ENCODE data around the gene F11. TPM values are rescaled to one million over a fixed set of nuclear protein-coding genes. Genes with fewer than 3 reads are reported as not detected.
"Not testable (repeated sequence)": the region's sequence is repeated elsewhere in the genome, so short reads cannot be mapped to it uniquely, and the experiment has no call there.

The F11 gene
- total RNA-seq (2014; rRNA removed; shearing (Covaris generic)) = not detected in 2 replicates

DNA sequence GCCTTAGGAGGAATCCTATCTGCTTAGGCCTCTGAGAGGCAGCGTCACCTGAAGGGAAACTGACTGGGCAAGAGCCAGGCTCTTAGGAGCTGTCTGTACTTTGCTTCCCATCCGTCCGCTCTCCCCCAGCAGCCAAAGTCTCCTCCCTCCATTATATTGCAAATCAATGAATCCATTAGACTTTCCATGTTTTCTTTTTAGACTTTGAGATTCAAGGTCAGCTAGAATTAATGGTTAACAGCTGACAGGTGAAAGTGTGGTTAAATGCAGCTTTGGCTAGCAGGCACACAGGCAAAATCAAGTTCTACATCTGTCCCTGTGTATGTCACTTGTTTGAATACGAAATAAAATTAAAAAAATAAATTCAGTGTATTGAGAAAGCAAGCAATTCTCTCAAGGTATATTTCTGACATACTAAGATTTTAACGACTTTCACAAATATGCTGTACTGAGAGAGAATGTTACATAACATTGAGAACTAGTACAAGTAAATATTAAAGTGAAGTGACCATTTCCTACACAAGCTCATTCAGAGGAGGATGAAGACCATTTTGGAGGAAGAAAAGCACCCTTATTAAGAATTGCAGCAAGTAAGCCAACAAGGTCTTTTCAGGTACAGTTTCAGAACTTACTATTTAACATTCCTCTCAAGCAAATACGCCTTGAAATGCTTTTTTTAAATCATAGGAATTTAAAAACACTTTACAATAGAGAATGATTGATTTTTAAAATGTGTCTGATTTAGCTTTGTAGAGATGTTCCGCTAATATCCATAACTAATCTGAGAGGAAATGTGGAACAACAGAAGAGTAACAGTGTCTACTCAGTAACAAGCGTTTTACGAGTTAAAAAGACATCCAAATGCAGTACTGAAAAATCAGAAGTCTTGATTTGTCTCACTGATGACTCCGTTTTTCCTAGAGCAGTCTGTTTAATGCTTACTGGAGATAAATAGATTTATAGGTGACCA lies at the start of gene F11:
TSS of gene F11 (plus strand) at position 507 of the 970 bp plus-strand sequence. CDS start 948 bp downstream, outside the sequence.
- DNase-seq (ENCODE audit: low spot score) = no peak

DNA sequence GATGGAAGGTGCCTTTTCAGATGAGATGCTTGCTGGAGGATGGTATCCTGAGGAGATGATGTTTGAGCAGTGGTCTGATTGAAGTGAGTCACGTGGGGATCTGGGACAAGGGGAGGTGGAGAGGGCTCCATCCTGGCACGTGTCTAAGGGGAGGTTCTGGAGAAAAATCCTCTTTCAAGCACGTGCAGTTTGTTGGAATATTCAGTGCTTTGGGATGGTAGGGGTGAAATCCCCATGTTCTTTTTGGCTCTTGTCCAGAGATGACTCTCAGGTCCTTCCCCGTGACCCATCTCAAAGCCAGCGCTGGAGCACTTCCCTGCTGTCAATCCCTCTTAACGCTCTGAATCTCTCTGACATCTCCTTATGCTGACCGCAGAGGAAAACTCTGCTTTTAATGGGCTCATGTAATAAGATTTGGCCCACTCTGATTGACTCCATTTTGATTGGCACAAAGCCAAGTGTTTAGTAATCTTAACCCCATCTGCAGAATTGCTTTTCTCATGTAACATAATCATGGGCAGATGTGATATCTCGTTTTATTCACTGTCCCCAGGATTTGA lies 49.4 kb upstream of the F11 start:
- DNase-seq (ENCODE audit: low spot score) = no peak

DNA sequence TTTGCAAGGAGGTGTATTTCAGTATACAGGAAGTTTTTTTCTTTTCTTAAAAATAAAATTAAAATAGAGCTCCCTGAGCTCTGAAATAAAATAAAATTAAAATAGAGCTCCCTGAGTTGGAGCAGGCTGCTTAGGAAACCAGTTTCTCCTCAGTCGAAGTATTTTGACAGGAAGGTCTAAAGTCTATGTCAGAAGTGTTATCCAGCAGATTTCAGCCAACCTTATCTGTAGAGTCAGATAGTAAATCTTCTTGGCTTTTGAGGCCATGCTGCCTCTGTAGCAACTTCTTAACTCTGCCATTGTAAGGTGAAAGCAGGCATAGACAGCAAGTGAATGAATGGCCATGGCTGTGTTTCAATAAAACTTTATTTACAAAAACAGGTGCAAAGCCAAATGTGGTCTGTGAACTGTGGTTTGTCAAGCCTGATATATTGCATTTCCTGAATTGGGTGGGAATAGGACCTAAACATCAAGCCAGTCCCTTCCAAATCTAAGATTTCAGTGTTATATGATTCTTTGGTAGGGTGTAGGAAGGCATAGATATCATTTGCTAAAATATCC lies 48.2 kb upstream of the F11 start:
- no peak for DNase-seq (ENCODE audit: low spot score)

DNA sequence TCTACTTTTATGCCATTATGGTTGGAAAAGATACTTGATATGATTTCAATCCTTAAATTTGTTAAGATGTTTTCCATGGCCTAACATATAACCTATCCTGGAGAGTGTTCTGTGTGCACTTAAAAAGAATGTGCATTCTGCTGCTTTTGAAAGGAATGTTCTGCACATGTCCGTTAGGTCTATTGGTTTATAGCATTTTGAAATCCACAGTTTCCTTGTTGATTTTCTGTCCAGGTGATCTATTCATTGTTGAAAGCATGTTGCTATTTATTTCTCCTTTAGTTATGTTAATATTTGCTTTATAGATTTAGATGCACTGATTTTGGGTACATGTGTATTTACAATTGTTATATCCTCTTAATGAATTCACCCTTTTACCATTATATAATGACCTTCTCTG lies 44.4 kb upstream of the F11 start:
- no peak for DNase-seq (ENCODE audit: low spot score)

DNA sequence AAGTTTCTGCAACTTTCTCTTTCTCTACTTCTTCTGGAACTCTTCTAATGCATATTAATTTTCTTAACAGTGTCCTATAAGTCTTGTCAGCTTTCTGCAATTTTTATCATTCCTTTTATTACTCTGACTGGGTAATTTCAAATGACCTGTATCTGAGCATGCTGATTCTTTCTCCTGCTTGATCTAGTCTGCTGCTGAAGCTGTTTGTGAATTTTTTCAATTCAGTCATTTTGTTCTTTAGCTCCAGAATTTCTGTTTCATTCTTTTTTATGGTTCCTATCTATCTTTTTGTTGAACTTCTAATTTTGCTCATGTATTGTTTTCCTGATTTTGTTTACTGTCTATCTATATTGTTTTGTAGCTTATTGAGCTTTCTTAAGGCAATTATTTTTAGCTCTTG lies 40.1 kb upstream of the F11 start:
- no peak for DNase-seq (ENCODE audit: low spot score)

DNA sequence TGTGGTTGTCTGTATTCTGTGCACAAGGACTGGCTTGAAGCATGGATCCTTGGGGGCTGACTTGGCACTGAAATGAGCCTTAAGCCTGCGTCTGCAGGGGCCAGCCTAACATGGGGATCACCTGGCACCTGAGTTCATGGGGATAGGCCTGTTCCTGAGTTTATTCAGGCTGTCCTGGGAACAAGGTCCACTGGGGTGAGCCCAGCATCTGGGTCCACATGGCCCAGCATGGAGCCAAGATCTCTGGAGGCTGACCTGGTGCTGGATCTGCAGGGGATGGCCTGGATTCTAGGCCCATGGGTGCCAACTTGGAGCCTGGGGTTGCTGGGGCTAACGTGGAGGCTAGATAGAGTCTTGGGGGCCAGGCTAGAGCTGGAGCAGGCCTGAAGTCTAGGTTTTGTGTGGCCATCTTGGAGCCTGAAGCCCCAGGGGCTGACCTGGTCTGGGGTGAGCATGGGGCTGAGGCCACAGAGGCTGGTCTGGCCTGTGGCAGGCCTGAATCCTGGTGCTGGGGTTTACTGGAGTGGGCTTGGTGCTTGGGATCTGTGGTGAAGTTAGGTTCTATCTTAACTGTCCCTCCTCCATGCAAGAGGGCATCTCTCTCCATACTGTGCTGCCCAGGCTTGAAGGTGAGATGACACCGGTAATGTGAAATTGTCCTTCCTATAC lies 39.3 kb upstream of the F11 start:
- no peak for DNase-seq (ENCODE audit: low spot score)

DNA sequence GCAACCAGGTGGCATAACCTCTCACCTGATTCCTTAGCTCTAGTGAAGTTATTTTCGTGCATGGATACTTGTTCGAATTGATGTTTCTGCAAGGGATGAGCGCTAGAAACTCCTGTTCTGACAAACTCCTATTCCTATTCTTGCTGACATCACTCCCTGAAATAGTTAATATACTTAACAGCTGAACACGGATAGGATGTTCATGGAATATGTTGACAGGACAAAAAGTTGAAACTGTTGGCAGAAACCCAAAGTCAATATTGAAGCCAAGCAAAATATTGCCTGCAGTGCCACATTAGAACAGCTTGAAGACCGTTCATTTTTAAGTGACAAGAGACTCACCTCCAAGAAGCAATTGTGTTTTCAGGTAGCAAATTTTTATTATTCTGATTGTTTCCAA lies 38.8 kb upstream of the F11 start, which contains the start of gene KLKB1:
TSS of gene KLKB1 (plus strand) at position 287 of the 400 bp plus-strand sequence. CDS start 689 bp downstream, outside the sequence.
- DNase-seq (ENCODE audit: low spot score) = peak; percentile 20

DNA sequence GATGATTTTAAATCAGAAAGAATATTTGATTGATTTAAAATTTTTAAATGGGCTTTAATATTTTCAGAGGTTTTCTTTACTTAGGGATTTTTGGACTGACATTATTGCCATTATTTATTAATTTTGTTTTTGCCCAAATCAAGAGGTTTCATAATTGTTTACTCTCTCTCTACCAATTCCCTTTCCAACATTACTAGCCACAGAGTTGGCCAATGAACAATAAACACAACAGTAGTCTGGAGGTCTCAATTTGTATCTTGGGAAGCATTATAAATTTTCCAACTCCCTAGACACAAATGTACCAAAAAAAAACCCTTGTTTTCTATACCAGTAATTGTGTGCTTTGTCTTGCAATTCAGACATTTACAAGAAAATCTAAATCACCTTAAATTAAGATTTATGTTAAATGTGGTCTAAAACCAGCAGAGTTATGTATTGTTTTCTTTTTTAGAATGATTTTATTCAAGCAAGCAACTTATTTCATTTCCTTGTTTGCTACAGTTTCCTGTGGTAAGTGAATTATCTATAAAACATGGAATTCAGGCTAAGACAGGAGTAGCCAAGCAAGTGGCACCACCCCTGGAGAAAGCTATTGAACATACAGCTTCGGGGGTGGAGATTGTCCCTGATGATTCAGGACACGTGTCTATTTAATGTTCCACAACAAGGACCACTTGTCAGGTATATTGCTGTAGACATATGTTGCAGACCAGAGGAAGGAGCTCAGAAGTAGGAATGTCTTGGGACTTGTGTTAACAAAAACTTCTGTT lies 38.1 kb upstream of the F11 start:
- DNase-seq (ENCODE audit: low spot score) = no peak

DNA sequence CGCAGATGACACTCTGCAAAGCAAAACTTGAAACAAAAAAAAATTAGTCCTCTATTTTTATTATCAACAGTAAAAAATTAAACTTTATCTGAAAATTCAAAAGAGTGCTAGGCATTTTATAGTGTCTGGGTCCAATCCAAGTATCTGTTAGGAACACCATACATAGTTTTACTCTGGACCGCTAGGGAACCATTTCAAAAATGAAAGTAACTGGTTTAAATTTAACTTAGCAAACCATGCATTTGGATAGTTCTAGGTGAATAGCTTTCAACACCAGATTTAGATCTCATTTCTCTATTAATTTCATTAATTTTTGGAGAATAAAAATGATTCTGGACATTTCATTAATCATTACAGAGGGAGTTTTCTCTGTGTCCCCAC lies 37.5 kb upstream of the F11 start:
- DNase-seq (ENCODE audit: low spot score) = no peak

DNA sequence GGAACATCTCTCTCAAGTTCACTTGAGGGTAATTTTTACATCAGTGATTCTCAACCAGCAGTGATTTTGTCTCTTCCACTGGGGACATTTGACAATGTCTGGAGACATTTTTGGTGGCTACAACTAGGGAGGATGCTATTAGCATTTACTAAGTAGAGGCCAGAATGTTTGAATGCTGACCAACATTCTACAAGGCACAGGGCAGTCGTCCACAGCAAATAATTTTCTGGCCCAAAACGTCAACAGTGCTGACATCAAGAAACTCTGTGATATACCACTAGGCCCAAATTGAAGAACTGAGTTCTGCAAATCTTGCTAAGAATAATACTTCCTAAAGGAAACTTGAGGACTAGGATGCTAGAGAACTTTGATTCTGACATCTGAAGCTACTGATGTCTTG lies 31.6 kb upstream of the F11 start:
- DNase-seq (ENCODE audit: low spot score) = no peak

DNA sequence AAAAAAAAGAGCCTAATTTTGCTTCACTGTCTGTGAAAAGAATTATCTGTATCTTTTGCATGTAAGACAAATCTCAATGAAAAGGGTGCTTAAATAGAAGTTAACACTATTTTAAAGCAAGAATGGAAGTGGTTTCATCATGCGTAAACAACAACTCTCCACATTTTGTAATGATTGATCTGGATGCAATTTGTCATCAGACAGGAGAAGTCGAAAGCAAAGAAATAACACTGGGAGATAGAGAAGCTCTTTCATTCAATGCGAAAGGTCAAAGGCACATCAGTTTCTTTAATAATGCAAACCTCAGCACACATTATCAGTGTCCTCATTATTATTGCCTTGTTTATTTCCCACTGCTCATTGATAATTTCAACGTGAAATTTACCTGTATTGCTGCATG lies 29.9 kb upstream of the F11 start:
- DNase-seq (ENCODE audit: low spot score) = no peak

DNA sequence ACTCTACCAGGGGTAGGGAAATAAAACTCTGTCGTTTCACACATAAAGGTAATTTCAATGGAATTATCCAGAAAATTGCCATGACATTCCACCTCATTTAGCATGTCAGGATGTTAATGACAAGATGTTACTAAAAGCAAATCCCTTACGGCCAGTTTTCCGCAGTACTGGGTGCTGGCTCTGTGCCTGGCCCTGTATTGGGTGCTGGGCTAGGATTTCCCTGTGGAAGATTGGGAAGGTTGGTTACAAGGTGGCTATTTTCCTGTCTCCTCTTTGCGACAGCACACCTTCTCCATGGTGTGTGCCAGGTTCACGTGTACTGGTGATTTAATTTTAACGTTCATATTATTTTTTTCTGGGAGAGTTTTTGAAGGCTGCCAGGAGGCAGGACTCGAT lies 25.5 kb upstream of the F11 start:
- DNase-seq (ENCODE audit: low spot score) = no peak

DNA sequence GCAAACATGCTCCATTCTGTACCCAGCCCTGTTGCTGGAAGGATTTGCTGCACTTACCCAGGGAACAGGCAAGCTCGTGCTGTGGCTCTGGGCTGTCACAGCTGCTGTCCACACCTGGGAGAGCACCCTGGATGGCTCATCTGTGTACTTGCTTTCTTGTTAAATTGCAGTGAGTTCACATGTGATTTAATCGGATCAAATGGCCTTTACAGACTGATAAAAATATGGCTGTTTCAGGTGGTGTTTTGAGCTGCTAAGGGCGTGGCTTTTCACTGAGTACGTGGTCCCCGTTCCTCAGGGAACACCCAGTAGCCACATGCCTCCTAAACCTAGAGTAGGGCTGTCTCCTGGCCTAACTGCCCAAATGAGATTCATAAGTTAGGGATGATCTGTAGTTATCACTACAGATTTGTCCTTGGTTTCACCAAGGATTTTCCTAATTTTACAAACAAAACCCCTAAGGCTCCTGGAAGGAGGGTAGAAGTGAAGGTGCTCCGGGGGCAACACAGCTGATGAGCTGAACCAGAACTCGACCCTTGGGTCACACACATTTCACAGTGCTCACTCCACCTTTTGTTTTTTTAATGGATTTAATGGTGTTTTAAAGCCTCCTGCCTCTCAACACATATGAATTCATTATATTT lies 25.0 kb upstream of the F11 start:
- DNase-seq (ENCODE audit: low spot score) = no peak

DNA sequence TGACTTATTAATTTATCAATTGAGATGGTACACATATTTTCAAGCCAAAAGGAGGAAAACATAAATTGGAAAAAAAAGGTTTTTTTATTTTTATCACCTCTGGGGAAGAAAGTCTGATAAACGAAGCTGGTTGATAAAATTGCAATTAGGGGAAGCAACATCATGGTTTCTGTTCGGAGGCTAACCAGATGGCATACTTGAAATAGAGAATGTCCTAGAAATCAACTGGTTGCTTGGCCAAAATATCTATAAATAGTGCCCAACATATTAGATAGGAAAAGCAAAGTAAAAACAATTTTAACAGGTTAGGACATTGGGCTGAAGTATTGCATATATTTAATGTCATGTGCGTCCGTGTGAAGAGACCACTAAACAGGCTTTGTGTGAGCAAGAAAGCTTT lies 24.4 kb upstream of the F11 start:
- DNase-seq (ENCODE audit: low spot score) = no peak

DNA sequence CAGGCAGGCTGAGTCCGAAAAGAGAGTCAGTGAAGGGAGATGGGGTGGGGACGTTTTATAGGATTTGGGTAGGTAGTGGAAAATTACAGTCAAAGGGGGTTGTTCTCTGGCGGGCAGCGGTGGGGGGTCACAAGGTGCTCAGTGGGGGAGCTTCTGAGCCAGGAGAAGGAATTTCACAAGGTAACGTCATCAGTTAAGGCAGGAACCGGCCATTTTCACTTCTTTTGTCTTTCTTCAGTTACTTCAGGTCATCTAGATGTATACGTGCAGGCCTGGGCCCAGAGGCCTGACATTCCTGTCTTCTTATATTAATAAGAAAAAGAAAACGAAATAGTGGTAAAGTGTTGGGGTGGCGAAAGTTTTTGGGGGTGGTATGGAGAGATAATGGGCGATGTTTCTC lies 24.0 kb upstream of the F11 start:
- DNase-seq (ENCODE audit: low spot score) = not testable (repeated sequence)

DNA sequence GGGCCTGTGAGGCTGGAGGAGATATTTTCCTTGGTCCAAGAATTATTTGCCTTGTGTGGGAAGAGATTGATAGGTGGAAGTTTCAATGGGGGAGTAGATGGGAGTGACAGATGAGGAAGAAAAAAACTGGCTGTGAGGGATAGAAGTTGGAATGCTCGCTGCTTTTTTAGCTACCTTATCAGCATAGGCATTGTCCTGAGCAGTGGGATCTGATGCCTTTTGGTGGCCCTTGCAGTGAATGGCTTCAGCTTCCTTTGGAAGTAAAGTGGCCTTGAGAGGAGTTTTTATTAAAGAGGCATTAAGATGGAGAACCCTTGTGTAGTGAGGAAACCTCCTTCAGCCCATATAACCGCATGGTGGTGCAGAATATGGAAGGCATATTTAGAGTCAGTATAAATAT lies 22.7 kb upstream of the F11 start:
- DNase-seq (ENCODE audit: low spot score) = no peak

DNA sequence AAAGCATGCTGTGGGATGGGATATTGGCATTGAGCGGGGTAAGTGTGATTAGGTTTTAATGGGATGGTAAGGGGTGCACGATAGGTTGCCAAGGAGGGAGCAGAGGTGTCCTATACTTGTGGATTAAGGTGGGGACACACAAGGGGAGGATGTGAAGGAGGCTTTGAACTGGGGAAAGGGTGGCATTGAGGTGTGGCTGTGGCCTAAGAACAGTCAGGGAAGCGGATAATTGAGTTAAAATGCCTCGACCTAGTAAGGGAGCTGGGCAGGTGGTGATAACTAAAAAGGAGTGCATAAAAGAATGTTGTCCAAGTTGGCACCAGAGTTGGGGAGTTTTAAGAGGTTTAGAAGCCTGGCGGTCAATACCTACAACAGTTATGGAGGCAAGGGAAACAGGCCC lies 21.2 kb upstream of the F11 start:
- DNase-seq (ENCODE audit: low spot score) = no peak

DNA sequence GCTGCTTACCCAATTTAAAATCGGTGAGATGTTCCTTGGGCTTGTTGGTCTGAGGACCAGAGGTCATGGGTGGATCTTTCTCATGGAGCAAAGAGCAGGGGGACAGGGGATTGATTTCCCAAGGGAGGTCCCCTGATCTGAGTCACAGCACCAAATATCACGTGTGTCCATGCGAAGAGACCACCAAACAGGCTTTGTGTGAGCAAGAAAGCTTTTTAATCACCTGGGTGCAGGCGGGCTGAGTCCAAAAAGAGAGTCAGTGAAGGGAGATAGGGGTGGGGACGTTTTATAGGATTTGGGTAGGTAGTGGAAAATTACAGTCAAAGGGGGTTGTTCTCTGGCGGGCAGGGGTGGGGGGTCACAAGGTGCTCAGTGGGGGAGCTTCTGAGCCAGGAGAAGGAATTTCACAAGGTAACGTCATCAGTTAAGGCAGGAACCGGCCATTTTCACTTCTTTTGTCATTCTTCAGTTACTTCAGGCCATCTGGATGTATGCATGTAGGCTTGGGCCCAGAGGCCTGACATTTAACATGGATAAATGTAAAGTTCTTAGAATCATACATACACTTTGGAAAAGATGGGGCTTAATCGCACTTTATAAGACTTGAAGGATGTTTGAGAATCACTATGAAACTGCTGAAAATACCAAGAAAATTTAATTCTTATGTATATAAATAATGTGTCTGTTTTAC lies 18.8 kb upstream of the F11 start:
- DNase-seq (ENCODE audit: low spot score) = not testable (repeated sequence)

DNA sequence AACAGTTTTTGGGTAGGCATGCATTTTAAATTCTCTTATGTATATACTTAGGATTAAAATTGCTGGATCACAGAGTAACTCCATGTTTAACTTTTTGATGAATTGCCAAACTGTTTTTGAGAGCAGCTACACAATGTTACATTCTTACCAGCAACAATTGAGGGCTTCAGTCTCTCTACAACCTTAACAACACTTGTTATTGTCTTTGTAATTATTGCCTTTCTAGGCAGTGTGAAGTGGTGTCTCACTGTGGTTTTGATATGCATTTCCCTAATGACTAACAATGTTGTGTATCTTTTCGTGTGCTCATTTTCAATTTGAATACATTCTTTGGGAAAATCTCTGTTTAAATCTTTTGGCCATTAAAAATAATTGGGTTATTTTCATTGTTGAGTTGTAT lies 17.3 kb upstream of the F11 start:
- no peak for DNase-seq (ENCODE audit: low spot score)
